HG03439 (cell line): Measurements from ENCODE around the gene MAP4K2.

Source experiments
- ATAC-seq: cut with Tn5 transposase; IDR thresholded peaks from one replicate; pipeline ENCODE4 v1.9.1; 2021; ENCODE audit warnings: mild to moderate bottlenecking, moderate library complexity; ENCODE audit not compliant: unreplicated experiment

MAP4K2 gene

DNA sequence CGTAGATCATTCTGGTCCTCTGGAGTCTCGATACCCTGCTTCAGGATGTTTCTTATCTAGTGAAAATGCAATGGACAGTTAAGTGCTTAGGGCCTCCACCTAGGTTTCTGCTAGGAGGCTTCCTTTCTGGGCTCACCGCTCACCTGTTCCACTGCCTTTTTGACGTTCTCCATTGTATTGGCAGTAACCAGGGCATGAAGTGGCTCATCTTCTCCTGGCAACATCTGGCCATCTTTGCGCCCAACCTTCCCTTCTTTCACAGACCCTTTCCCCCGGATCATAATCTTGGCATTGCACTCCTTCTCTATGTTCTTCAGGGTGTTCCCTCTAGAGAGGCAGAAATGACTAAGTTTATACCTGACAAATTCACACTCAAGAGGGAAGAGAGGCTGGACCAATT, 33.7 kb downstream of the MAP4K2 start:
- ATAC-seq = no peak

DNA sequence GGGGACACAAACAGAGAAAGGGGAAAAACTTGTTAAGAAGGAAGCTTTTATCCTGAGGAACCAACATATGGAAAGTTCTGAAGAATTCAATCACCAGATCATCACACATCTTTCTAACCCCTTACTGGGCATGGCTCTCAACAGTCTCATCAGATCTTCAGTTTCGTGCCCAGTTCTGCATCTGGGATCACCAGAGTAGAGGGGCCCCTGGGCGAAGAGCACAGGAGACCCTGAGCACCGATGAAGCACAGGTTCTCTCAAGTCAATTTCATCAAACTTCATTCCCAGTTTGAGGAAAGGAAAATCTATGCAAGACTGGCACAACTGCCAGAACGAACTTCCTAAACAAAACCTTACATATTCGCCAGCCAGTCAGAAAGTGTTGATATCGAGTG, 34.7 kb downstream of the MAP4K2 start:
- no peak for ATAC-seq

DNA sequence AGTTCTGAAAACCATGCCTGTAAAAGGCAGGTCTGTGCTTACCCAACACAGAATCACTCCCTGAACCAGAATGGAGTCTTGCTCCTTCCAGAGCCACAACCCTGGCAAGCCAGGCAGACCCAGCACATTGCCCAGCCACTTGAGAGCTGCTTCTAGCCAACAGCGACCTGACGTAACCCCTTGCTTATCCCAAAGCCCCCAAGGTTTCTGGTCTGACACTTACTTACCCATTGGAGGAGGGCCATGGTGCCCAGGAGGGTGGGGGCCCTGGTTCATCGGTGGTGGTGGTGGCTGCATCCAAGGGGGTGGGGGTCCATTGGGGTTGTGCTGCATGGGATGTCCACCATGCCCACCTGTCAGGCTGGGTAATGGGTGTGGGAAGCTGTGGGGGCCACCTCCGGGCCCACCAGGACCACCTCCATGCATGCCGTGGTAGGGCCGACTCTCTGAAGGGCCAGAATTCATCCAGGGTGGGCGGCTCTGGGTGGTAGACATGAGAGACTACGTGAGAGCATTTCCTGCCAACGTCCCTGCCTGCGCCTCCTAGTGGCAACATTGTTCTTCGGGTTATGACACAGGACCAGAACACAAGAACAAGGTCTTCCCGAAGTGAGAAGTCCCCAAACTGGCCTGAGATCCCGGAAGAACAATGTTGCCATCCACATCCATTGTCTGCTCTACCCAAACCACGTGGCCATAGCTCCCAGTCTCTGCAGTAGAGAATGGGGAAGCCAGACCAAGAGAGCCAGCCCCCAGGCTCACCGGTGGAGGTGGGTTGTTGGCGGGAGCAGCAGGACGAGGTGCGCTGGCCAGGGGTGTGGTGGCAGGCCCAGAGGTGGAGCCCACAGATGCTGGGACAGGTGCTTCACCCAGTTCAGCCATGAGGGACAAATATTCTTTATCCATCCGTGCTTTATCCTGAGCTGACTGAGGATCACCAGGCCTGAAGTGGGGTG, 35.4 kb downstream of the MAP4K2 start:
- ATAC-seq = no peak

- no peak for ATAC-seq
Measured at GRCh38 chr11:64766881-64767280, 36.1 kb downstream of the MAP4K2 start.

- no peak for ATAC-seq
Measured at GRCh38 chr11:64765851-64766665, 37.0 kb downstream of the MAP4K2 start.

DNA sequence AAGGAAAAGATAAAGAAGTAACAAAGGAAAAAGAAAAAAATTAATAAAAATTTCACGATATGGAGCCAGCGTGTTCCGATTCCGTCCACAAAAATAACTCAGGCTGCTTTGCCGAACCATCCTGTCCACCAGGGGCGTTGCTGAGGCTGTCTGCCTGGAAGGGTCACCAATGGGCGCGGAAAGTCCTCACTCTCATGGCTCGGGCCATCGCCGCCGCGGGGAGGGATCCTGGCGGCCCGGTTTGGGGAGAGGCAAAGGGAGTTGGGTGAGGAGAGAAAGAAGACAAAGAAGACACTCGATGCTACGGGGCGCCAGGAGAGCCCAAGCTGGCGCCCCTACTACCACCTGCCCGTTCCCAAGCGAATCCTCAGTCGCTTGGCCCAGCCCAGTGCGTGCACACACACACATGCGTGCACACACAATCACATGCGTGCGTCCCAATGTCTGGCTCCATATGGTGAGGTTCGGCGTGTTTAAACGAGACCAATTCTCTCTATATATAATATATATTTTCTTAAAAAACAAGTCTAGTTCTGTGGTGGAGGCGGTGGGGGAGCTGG, 37.6 kb downstream of the MAP4K2 start:
- ATAC-seq = no peak

GRCh38 chr11:64764753-64765152, 38.3 kb downstream of the MAP4K2 start:
- no peak for ATAC-seq

DNA sequence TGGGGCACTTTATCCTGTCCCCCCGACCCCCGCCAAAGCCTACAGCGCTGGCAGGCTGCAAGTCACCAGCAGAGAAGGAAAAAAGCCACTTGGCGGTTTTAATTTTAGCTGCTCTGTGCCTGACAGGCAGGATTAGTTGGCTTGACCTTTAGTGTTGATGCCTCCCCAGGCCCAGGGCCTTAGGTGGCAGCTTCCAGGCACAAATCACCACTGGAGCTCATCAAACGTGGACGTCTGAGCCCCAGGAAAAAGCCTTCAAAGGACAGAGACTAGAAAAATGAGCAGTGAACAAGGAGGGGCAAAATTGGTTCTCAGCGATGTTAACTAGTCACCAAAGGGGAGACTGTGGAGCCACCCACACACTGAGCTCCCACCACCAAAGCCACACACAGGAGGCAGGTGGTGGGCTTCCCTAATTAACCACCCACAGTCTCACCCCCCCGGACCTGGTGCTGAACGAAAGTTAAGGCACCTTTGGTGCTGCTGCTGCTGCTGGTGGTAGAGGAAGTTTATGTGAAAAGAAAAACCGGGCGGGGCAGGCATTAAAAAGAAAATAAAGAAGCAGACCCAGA, 38.9 kb downstream of the MAP4K2 start:
- ATAC-seq = no peak

- ATAC-seq = no peak
Measured at GRCh38 chr11:64763526-64764039, 39.4 kb downstream of the MAP4K2 start.

- ATAC-seq = no peak
Measured at GRCh38 chr11:64762674-64763525, 40.1 kb downstream of the MAP4K2 start.

DNA sequence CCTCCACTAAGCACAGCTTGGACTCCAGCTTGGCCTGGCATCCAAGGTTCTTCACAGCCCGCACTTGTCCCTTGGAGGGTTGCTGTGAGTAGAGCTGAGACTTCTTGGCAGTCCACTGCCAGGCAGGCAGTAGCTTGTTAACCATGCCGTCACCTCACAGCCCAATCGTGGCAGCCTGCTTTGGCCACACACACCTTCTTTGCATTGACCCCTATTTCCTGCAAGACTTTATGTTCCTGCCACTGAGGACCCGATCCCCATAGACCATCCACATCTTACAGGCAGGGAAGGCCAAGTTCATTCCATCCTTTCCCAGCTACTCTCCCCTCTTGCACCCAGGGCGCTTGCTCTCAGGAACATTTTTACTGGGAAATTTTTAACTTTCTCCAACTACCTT, 40.7 kb downstream of the MAP4K2 start:
- ATAC-seq = no peak

DNA sequence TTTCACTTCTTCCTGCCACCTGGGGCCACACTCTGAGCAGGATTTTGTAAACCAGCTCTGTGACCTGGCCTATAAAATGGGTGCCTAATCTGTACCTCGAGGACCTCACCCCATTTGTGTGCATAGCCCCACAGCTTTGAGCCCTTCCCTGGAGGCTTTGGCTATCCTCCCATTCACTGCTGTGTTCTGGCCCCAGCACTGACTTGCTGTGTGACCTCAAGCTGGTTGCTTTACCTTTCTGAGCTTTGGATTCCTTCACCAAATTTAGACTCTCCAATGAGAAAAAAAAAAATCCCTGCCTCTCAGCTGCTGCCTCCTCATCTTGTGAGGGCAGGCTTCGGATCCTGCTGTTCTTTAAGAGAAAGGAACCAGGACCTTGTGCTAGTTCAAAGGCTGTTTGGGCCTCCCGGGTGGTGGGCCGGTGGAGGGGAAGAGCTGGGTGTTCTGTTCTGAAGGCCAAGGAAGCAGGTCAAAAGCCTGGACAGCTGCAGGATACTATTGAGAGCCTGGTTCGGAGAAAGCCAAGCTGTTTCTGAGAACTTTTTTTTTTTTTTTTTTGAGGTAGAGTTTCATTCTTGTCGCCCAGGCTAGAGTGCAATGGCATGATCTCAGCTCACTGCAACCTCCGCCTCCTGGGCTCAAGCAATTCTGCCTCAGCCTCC, 42.1 kb downstream of the MAP4K2 start:
- ATAC-seq = no peak

GRCh38 chr11:64759722-64760719, 43.0 kb downstream of the MAP4K2 start, which contains the start of gene PYGM:
TSS of gene PYGM (minus strand) at chr11:64759974. CDS start at chr11:64759898, 76 bp downstream.
- ATAC-seq = no peak

- ATAC-seq = no peak
Measured at GRCh38 chr11:64759131-64759721, 43.8 kb downstream of the MAP4K2 start.

DNA sequence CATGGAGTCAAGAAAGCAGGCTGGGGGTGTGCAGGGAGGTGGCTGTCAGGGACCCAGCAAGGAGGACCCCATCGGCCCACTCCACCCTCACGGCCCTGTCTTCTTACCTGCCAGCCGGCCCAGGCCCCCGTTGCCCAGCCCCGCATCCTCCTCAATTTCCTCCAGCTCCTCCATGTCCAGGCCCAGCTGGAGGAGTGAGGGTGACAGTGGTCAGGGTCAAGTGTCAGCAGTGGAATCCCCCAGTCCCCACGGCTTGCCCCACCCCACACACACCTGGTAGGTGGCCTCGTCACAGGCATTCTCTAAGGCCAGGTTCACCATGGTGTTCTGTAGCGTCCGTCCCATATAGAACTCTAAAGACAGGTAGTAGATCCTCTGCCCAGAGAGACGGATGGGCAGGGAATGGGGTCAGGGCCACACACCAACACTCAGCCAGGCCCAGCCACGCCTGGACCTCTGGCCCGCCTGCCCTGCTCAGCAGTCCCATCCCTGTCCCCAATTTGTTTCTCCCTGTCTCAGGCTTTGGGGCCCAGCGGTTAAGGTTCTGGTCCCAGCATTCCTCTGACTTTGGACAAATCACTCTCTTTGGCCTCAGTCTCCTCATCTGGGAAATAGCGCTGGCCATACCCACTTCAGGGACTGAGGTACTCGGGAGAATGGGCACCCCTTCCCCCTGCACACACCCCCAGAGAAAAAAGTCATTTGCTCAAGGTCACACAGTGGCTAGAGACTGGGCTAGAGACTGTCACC, 44.5 kb downstream of the MAP4K2 start:
- no peak for ATAC-seq

DNA sequence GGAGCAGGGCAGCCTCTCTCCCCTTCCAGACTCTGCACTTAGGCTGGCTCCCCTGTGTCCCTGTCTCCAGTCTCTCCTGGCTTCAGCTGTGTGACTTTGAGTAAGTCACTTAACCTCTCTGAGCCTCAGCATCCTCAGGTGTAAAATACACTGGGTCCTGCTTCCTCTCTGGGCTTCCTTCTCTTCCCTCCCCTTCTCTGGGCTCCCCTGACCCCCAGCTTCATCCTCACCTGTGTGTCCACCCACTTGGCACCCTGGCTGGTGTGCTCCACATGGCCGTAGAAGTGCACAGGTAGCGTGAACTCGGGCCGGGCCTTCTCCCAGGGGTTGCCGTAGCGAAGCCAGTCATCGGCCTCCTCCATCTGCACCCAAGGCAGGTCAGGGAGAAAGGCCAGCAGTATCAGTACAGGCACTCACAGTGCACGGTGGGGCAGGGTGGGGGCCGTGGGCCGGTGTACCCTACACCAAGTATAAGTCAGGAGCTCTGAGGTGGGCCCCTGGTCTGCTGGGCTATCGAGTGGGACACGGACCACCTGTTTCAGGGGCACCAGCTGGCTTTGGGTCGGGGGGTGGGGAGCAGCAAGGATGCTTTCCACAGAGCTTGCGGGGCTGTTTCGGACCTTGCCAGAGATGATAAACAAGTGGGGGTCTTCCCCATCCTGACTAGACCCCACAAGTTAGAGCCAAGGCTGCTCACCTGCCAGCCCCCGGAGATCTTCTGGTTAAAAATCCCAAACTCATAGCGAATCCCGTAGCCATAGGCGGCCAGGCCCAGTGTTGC, 45.3 kb downstream of the MAP4K2 start:
- ATAC-seq = no peak
